HL-60/S4 (cell line): ENCODE measurements around the gene LMNA.

ENCODE experiments used
- in situ Hi-C: fragments of 300-500 bp; cut with MboI; formaldehyde crosslinking; loops from 2 replicates; pipeline ENCODE4 v1.14.3; 2022; ENCODE audit warnings: low sequenced_read_pairs

Gene LMNA

DNA sequence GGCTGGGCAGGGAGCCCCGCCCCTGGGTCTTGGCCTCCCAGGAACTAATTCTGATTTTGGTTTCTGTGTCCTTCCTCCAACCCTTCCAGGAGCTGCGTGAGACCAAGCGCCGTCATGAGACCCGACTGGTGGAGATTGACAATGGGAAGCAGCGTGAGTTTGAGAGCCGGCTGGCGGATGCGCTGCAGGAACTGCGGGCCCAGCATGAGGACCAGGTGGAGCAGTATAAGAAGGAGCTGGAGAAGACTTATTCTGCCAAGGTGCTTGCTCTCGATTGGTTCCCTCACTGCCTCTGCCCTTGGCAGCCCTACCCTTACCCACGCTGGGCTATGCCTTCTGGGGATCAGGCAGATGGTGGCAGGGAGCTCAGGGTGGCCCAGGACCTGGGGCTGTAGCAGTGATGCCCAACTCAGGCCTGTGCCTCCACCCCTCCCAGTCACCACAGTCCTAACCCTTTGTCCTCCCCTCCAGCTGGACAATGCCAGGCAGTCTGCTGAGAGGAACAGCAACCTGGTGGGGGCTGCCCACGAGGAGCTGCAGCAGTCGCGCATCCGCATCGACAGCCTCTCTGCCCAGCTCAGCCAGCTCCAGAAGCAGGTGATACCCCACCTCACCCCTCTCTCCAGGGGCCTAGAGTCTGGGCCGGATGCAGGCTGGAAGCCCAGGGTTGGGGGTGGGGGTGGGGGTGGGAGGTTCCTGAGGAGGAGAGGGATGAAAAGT lies 20.4 kb downstream of the LMNA start:
- in situ Hi-C loops: no loop called here

DNA sequence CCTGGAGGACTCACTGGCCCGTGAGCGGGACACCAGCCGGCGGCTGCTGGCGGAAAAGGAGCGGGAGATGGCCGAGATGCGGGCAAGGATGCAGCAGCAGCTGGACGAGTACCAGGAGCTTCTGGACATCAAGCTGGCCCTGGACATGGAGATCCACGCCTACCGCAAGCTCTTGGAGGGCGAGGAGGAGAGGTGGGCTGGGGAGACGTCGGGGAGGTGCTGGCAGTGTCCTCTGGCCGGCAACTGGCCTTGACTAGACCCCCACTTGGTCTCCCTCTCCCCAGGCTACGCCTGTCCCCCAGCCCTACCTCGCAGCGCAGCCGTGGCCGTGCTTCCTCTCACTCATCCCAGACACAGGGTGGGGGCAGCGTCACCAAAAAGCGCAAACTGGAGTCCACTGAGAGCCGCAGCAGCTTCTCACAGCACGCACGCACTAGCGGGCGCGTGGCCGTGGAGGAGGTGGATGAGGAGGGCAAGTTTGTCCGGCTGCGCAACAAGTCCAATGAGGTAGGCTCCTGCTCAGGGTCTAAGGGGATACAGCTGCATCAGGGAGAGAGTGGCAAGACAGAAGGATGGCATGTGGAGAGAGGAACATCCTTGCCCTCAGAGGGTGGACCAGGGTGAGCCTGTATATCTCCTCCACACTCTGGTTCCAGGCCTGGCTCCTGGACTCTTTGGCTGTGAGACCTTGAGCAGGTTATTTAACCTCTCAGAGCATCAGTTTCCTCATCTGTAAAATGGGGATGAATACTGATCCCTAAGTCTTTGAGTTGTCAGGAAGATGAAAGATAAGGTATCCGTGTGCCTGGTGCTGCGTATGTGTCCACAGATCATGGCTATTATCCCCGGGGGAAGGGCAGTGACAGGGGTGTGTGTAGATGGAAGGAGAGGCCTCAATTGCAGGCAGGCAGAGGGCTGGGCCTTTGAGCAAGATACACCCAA lies 21.7 kb downstream of the LMNA start:
- in situ Hi-C loops: no loop called here

GRCh38 chr1:156136970-156137483 lies 22.5 kb downstream of the LMNA start:
- in situ Hi-C loops: no loop called here

GRCh38 chr1:156138458-156138867 lies 24.0 kb downstream of the LMNA start:
- in situ Hi-C loops: no loop called here

- in situ Hi-C loops: no loop called here
Measured at GRCh38 chr1:156140879-156141707, 26.6 kb downstream of the LMNA start.

DNA sequence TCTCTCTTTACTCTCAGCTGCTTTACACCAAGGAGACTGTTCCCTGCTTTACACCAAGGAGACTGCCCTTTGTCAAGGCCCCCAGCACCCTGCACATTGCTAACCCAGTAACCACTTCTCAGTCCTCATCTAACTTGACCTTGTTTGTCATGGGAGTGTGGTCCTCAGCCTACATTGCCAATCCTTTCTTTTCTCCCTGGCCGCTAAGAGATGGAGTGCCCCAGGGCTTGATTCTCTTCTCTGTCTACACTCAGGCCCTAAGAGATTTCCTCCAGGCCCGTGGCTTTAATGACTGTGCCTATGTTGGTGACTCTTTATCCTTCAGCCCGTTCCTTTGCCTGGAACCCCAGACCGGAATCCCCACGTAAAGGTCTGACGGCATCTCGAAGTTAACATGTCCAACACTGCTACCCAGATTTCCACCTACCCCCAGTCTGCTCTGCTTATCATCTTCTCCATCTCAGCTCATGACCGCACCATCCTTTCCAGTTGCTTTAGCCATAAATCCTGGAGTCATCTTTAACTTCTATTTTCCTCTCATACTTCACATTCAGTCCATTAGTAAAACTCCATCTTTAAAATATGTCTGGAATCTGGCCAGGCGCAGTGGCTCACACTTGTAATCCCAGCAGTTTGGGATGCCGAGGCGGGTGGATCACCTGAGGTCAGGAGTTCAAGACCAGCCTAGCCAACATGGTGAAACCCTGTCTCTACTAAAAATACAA lies 29.4 kb downstream of the LMNA start:
- in situ Hi-C loops: no loop called here

DNA sequence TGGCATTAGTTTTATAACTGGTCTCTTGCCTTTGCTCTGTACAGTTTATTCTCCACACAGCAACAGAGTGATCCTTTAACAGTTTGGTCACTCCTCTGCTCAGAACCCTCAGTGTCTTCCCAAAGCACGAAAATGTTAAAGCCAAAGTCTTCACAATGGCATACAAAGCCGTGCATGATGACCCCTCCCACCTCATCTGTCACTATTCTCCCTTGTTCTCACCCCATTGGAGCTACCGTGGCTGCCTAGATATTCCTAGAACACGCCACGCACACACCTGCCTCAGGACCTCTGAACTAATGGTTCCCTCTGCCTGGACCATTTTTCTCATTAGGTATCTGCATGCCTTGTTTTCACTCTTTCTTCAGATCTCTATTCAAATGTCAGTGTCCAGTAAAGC lies 30.2 kb downstream of the LMNA start:
- in situ Hi-C loops: loop anchor here (5.0 kb wide), 1 partner anchor 78 kb away; no protein-coding TSS in a partner anchor

GRCh38 chr1:156145650-156146019 lies 31.1 kb downstream of the LMNA start:
- in situ Hi-C loops: loop anchor here (5.0 kb wide), 1 partner anchor 77 kb away; no protein-coding TSS in a partner anchor

DNA sequence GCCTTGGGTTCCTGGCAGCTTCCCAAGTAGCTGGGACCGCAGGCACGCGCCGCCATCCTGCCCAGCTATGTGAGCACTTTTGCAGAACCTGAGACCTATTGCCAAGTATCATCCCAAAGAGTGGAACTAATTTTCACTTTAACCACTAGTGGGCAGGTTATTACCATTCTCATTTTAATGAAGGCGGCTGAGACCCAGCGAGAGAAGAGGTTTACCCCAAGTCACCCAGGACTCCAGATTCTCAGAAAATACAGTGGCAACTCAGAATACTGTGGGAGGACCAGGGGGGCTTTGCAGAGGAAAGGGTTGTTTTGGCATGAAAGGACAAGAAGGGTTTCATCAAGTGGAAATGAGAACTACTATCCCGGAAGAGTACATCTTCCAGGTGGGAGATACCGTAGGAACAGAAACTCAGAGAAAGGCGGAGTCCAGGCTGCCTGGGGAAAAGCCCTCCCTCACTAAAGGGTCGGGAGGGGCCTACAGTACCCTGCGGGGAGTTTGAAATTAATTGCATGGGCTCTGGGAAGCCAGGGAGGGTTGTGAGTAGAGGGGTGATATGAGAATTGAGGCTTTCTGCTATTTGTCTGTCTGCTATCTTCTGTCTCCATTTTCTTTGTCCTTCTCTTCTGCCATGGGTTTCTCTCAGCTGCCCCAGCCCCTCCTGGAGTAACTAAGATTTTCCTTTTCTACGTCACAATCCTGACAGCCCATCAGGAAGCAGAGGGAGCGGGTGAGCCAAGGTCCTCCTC lies 31.7 kb downstream of the LMNA start:
- in situ Hi-C loops: loop anchor here (5.0 kb wide), 1 partner anchor 76 kb away; no protein-coding TSS in a partner anchor

DNA sequence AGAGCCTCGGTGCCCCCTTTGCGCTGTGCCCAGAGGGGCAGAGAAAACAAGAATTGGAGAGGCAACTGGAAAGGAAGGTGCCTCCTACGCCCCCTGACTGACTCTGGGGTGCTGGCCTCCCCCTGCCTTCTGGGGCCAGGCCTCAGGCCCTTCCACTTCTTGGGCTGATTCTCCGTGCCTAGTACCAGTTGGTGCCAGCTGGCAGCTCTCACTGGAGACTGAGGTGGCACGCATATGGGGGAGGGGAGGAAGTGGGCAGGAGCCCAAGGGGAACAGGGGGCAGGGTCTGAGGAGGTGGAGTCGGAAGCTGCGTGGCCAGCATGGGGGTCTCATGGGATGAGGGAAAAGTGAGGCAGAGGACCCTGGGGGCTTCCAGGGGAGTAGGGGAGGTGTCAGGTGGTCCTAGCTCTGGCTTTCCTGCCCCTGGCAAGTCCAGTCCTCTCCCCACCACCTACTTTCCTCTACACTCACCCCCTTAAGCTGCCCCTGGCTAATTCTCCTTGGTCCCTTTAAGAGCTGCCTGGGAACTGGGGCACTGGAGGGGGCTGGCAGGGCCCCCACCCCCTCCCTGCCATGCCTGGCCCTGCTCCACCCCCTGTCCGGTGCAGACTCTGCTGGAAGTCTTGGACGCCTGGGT lies 32.4 kb downstream of the LMNA start:
- in situ Hi-C loops: loop anchor here (5.0 kb wide), 1 partner anchor 75 kb away; no protein-coding TSS in a partner anchor

- in situ Hi-C loops: loop anchor here (5.0 kb wide), 1 partner anchor 74 kb away; no protein-coding TSS in a partner anchor
Measured at GRCh38 chr1:156148216-156148615, 33.7 kb downstream of the LMNA start.

- in situ Hi-C loops: loop anchor here (5.0 kb wide), 1 partner anchor 73 kb away; no protein-coding TSS in a partner anchor
Measured at GRCh38 chr1:156149374-156150332, 35.1 kb downstream of the LMNA start.

GRCh38 chr1:156150333-156151011 lies 36.0 kb downstream of the LMNA start:
- in situ Hi-C loops: no loop called here

DNA sequence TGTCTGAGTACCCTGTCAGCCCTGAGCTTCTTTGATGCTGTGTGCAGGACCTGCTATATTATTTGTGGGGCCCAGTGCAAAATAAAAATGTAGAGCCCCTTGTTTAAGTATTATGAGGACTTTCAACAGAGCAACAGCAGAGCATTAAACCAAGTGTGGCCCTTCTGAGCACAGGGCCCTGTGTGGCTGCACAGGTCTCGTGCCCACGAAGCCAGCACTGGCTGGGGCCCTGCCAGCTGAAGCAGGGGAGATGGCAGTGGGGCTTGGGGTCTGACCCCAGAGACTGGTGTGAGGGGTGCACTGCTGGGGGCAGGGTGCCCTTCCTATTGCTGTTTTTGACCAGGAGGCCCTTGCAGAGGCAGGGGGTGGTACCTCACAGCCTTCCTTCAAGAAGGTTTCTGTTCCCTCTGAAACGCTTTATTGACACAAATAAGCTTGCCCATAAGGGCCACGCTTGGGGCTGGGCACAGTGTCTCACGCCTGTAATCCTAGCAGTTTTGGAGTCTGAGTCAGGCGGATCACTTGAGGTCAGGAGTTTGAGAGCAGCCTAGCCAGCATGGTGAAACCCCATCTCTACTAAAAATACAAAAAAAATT lies 36.7 kb downstream of the LMNA start:
- in situ Hi-C loops: no loop called here

GRCh38 chr1:156152628-156153027 lies 38.1 kb downstream of the LMNA start:
- in situ Hi-C loops: no loop called here

DNA sequence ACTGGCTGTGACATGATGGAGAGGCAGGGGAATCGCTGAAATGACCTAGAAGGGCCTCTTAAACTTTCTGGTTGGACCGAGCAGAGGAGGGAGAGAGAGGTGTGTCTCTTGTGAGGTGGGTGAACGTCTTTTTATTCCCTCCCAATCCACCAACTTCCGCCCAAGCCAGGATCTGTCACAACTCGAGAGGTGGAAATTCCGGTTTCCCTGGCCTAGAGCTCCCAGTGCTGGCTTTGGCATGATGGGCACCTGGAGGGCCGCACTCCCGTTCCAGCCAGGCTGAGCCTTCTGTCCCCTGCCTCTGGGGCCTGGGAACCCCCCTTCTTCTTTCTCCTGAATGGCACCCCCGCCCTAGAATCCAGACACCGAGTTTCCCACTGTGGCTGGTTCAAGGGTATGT lies 38.9 kb downstream of the LMNA start, which contains the start of gene SEMA4A:
Gene SEMA4A, plus strand, starts transcription at position 224 of the 400 bp plus-strand sequence. CDS start 994 bp downstream, outside the sequence.
- in situ Hi-C loops: no loop called here
